Cortex of kidney (tissue), 1 donor: ENCODE results near the gene ATP5PD.

Source experiments
- DNase-seq: peaks from one replicate; lab custom pipeline; 2025; lab: John Stamatoyannopoulos, UW

The ATP5PD gene

GRCh38 chr17:75046407-75047289, at the start of gene ATP5PD, which contains the start of gene KCTD2:
ATP5PD (minus strand) TSS chr17:75046969; CDS start chr17:75042650, 4,319 bp downstream.
KCTD2 (plus strand) TSS chr17:75047225; CDS start chr17:75047251, 26 bp downstream.
- peak; percentile 36 for DNase-seq

GRCh38 chr17:75096082-75096625, 49.4 kb upstream of the ATP5PD start:
- no peak for DNase-seq

- DNase-seq, result no peak
These were observed 48.2 kb upstream of the ATP5PD start for GRCh38 chr17:75094871-75095399.

GRCh38 chr17:75093548-75094158, 46.9 kb upstream of the ATP5PD start:
- no peak for DNase-seq

DNA sequence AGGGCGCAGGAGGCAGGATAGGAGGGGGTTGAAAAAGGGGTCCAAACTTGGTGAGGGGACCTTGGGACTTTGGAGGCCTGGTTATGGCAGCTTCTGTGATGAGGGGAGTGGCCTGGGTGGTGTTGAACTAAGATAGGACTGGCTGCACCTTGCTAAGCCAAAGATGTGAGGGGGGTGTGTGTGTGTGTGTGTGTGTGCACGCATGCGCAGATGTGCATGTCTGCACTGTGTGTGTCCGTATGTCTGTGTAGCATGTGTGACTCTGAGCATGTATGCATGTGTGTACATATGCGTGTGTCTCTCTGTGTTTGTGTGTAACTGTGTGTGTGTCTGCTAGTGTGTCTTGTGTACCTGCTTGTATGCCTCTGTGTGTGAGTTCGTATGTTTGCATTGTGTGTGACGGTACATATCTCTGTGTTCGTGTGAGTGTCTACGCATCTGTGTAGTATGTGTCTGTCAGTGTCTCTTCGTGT, 45.1 kb upstream of the ATP5PD start:
- no peak for DNase-seq

DNA sequence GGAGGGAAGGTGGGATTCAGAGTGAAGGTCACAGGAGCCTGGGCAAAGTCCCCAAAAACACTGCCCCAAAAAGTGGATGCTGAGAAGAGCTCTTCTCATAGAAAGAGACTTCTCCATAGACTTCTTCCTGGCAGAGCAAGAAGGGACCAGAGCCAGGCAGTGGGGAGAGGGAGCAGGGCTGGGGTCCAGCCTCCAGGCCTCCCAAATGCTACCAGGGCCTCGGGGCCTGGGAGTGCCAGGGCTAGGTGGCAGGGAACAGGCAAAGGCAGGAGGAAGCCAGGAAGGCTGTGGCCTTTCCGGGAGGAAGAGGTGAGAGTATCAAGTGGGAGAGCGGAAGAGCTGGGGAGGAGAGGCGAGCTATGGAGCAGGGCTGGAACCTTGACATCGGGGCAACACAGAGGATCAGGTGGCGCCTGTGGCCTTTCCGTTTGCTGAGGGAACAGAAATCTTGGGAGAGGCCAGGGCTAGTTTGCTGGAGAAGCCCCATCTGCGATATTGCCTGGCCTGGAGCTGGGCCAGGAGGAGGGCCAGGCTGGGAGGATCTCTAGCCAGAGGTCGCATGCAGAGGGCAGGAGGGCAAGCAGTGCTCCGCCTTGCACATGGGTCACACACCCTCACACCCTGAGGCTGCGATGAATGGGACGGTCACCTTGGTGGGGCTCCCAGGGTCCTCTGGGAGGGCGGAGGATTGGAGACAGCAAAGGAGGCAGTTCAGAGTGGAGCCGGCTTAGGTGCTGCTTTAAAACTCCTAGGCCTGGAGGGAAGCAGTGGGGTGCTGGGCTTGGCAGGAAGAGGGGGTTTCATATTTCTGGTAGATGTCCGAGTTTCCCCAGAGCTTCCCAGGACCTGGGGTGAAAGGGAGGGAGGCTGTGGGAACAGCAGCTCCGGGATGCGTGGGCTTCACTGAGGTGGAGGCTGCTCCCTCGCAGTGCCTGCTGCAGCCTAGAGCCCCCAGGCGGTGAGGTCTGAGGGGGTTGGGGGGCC, 44.4 kb upstream of the ATP5PD start:
- no peak for DNase-seq

DNA sequence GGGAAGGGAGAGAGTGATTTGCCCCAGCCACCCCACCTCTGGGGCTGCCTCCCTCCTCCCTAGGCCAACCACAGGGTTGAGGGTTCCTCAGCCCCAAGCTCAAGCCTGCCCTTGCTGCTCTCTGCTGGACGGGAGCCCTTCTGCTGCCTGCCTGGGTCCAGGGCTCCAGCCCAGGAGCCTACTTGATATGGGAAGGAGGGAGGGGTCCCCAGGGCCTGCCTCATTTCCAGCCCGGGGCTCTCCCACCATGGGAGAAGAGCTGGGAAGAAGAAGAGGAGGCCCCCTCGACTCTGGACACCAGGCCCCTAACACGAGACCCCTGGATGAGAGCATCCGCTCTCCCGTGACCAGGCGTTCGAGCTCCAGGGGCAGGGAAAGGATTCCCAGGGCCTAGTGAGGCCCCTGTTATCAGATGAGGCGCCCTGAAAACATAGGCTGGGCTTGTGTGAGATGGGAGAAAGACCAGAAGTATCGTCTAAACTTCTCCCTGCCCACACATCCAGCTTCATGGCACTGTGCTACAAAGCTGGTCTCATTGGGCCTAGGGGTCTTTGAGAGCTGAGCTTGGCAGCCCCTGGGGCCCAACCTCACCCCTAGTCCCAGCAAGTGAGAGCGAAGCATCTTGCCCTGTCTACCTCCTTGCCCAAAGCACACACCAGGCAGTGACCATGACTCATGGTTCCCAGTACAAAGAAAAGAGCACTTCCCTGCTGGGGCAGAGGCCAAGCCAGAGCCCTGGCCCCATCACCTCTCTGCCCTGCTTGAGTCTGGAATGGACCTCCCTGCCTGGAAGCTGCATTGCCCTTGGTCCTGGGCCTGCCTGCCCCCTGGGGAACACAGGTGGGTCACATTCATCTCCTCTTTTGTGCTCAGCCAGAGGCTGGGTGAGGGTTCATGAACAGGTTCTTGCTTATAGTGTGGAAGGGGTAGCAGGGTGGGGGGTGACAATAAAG, 42.0 kb upstream of the ATP5PD start:
- DNase-seq, result no peak

GRCh38 chr17:75087558-75088453, 41.0 kb upstream of the ATP5PD start, which contains the start of gene SLC16A5:
SLC16A5 (plus strand) TSS chr17:75087954; CDS start chr17:75093637, 5,683 bp downstream.
- DNase-seq, result no peak

DNA sequence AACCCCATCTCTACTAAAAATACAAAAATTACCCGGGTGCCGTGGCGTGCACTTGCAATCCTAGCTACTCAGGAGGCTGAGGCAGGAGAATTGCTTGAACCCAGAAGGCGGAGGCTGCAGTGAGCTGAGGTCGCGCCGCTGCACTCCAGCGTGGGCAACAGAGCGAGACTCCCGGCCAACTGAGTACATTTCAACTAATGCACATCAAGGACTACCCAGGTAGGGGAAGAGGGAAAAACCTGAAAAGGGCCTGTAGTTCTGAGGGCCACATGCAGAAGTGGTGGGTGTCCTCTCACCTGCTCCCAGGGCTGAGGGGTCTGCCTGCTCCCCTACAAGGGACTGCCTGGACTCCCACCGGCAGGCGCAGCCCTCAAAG, 40.4 kb upstream of the ATP5PD start:
- no peak for DNase-seq

- no peak for DNase-seq
These were observed 39.9 kb upstream of the ATP5PD start for GRCh38 chr17:75086496-75087181.

DNA sequence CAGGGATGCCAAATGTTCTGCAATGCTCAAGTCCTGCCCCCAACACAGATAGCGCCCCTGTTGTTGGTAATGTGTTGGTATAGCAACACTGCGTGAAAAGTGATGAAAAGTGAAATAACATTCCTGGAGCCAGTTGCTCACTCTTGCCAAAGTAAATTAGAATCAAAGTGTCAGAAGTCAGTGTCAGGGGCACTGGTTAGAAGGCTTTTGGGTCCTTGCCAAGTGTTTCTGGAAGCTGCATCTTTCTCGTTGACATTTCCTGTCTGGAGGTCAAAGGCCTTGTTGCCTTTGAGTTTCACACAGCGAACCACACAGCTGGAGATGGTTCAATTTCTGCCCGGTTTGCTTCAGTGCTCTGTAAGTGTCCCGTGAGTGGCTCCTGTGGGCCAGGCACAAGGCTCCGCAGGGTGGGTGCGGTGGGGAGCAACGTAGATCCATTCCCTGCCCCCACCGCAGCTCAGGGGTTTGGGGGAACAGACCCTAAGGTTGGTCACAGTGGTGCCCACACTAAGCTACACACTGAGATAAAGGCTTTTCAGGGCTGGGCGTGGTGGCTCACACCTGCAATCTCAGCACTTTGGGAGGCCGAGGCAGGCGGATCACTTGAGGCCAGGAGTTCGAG, 37.4 kb upstream of the ATP5PD start:
- no peak for DNase-seq

- DNase-seq, result no peak
These were observed 35.9 kb upstream of the ATP5PD start for GRCh38 chr17:75082683-75083082.

DNA sequence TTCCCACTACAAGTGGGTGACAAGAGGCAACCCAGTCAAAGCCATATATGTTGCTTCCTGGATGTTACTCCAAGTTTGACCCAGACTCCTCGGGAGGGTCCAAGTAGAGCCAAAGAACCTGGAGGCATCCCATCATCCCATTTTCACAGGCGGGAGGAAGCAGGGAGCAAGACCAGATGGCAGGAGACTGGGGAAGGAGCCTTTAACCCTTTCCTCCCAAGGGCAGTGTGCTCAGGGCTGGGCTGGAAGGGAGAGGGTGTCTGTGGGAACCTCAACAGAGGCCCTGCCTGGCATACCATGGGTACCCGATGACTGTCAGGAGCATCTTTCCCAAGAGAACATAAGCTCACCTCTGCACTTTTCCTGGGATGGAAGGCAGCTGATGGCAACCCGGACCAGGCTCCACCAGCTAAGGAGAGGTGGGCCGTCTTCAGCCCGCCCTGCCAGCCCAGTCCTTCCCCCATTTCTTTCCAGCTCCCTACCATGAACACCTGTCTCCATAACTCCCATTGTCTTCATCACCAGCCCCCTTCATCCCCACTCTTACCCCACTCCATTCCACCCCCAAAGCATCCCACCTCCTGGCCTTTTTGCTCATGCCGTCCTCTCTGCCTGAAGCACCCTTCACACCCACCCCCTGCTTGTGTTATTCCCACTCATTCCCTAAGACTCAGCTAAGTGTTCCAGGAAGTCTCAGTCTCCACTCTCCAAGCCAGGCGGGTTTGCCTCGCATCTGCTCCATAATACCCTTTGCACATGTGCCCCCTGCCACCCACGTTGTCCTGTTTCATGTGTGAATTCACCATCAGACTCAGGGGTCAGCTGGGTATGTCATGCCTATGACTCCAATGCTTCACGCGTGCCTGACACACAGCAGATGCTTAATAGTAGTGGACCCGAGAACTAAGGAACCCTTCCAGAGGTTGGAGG, 35.1 kb upstream of the ATP5PD start:
- no peak for DNase-seq

DNA sequence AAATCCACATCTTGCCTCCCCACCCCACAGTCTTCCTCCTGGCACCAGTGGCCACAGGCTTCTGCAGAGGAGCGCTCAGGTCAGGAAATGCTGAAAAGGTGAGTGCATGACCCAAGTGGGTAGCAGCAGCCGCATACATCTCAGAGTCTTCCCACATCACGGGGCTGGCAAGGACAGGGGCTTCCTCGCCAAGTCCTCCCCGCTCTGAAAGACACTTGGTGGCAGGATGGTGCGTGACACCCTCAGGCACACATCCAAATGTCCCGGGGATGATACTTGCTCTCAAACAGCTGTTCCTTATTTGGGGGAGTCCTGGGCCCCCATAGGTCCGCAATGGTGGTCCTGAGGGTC, 32.2 kb upstream of the ATP5PD start:
- DNase-seq, result no peak

- no peak for DNase-seq
These were observed 31.7 kb upstream of the ATP5PD start for GRCh38 chr17:75078284-75079022.
